Measurements from ENCODE around the gene VAV2. TPM values are rescaled to one million over a fixed set of nuclear protein-coding genes. Genes with fewer than 3 reads are reported as not detected.

VAV2 gene
- total and polyA plus RNA-seq, 9 of the 15 experiments (the other 6 are each of a cell fraction or from before 2014, with no cell fraction given), result 0.01 to 2.7 (median 1.0) TPM; not detected in 1

DNA sequence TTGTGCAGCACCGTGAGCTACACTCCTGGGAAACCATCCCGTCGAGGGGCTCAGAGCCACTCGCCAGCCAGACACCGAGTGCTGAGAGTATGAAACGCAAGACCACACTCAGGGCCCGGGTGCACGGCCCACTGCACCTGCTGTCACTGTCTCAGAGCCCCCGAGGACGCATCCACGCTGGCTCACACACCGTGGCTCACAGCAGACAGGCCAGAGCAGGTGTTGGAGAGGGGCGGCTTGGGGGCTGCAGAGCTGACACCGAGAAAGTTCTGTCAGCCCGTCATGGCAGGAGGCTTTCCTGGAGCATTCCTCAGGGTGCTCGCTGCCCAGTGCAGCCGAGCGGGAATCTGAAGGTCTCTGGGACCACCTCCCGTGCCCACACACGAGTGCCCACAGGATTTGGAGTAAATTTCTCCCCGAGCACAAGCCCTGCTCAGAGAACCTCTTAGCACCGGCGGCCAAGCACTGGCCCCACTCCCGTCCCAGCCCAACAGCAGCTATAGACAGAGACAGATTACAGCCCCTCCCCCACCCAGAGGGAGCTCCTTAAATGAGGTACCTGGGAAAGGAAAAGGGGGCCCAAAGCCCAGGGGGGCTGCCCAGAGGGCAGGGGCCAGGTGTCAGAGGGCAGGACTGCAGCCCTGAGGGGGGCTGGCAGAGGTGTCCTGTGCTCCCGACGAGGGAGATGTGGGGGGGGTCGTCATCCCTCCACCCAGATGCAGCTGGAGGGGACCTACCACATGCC, 197.9 kb downstream of the VAV2 start:
- in situ Hi-C loops (cut with MboI), result loop anchor here (5.0 kb wide), 1 partner anchor 303 kb away; no protein-coding TSS in a partner anchor
- no peaks in the 10 kb centered on the region for H3K79me2 ChIP-seq (ENCODE audit: control insufficient read depth, insufficient read depth, low read length)
- DNase-seq (ENCODE audit: extremely low read depth in 1 of 4, low spot score in 3 of 4) (no peak), FAIRE-seq (no peak), ATAC-seq (no peak)
- H4K20me1 ChIP-seq (replicated peaks; ENCODE audit: control insufficient read depth, insufficient read depth, low read length), result peaks cover 9% of the 10 kb centered on the region; the same call in 1 of the 2 replicates
- intact Hi-C loops (cut with micrococcal nuclease), result no loop called here
- no TSS peak for BruUV-seq (replicated peaks)
- peaks cover 4 to 56% of the 10 kb centered on the region in 2 experiments; a peak in 4 of 5 replicates for H3K27me3 ChIP-seq (ENCODE audit: control insufficient read depth in 2 of 2, insufficient read depth in 2 of 2, low read length in 2 of 2)
- H2AFZ ChIP-seq (ENCODE audit: low read depth, low read length), result no peak overlapping the region
- H3K36me3 ChIP-seq (ENCODE audit: control insufficient read depth, insufficient read depth, low read length), result no peaks in the 10 kb centered on the region
- 8% methylated on average over 25 of the region's 27 CpGs for WGBS (ENCODE audit: insufficient coverage, low coverage, missing lambda C conversion rate)
- H3K9ac ChIP-seq (ENCODE audit: insufficient read depth in 1 of 2, low read depth in 2 of 2, low read length in 2 of 2), result peak overlapping the region in 1 of 2 experiments; percentile 17; a peak in 1 of 4 replicates
- no peak overlapping the region for H3K27ac ChIP-seq (ENCODE audit: extremely low read depth, low read depth, low read length)
- no peaks in the 10 kb centered on the region for H3K9me1 ChIP-seq (ENCODE audit: control insufficient read depth, insufficient read depth, low read length)
- no peak overlapping the region for H3K4me3 ChIP-seq
- H3K4me2 ChIP-seq (ENCODE audit: insufficient read depth, low read length), result no peak overlapping the region
- no peaks in the 10 kb centered on the region for H3K9me3 ChIP-seq (replicated peaks; ENCODE audit: control insufficient read depth, insufficient read depth, low read depth, low read length)
- peaks cover 0 to 18% of the 10 kb centered on the region in 2 experiments; a peak in 2 of 5 replicates for H3K4me1 ChIP-seq (replicated peaks in 1 of 2; ENCODE audit: control insufficient read depth in 2 of 2, insufficient read depth in 2 of 2, low read length in 2 of 2)
- ChIA-PET POLR2A (interaction anchor here (0.6 to 1.7 kb wide), 4 partner anchors 9 to 671 kb away, joined by 3 to 5 read pairs (median 4); no protein-coding TSS in a partner anchor), CTCF (ENCODE audit: low intra/inter-chr PET ratio) (interaction anchor here (1.3 to 2.9 kb wide), 2 partner anchors 12 to 200 kb away, joined by 6 to 44 read pairs; partner anchors contain the start of gene VAV2)
- no peak for TF ChIP-seq ATF1 (CRISPR knock-in tag; IDR thresholded peaks at IDR 0.05)
- TF ChIP-seq ATF1 (tag; IDR thresholded peaks at IDR 0.05), result no peak
- TF ChIP-seq HDAC2 (IDR thresholded peaks at IDR 0.05), result no peak
- TF ChIP-seq PHF21A (IDR thresholded peaks at IDR 0.05; ENCODE audit: borderline replicate concordance, low read depth), result no peak
- TF ChIP-seq, protein P1, sequence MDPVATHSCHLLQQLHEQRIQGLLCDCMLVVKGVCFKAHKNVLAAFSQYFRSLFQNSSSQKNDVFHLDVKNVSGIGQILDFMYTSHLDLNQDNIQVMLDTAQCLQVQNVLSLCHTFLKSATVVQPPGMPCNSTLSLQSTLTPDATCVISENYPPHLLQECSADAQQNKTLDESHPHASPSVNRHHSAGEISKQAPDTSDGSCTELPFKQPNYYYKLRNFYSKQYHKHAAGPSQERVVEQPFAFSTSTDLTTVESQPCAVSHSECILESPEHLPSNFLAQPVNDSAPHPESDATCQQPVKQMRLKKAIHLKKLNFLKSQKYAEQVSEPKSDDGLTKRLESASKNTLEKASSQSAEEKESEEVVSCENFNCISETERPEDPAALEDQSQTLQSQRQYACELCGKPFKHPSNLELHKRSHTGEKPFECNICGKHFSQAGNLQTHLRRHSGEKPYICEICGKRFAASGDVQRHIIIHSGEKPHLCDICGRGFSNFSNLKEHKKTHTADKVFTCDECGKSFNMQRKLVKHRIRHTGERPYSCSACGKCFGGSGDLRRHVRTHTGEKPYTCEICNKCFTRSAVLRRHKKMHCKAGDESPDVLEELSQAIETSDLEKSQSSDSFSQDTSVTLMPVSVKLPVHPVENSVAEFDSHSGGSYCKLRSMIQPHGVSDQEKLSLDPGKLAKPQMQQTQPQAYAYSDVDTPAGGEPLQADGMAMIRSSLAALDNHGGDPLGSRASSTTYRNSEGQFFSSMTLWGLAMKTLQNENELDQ (CRISPR knock-in tag; IDR thresholded peaks at IDR 0.05; ENCODE audit: borderline replicate concordance), result no peak
- TF ChIP-seq ZKSCAN8 (CRISPR knock-in tag; IDR thresholded peaks at IDR 0.05), result no peak
- TF ChIP-seq MTA1 (IDR thresholded peaks at IDR 0.05; ENCODE audit: borderline replicate concordance), result no peak
- TF ChIP-seq, protein P2, sequence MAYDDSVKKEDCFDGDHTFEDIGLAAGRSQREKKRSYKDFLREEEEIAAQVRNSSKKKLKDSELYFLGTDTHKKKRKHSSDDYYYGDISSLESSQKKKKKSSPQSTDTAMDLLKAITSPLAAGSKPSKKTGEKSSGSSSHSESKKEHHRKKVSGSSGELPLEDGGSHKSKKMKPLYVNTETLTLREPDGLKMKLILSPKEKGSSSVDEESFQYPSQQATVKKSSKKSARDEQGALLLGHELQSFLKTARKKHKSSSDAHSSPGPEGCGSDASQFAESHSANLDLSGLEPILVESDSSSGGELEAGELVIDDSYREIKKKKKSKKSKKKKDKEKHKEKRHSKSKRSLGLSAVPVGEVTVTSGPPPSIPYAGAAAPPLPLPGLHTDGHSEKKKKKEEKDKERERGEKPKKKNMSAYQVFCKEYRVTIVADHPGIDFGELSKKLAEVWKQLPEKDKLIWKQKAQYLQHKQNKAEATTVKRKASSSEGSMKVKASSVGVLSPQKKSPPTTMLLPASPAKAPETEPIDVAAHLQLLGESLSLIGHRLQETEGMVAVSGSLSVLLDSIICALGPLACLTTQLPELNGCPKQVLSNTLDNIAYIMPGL (CRISPR knock-in tag; IDR thresholded peaks at IDR 0.05), result no peak
- TF ChIP-seq, protein P3, sequence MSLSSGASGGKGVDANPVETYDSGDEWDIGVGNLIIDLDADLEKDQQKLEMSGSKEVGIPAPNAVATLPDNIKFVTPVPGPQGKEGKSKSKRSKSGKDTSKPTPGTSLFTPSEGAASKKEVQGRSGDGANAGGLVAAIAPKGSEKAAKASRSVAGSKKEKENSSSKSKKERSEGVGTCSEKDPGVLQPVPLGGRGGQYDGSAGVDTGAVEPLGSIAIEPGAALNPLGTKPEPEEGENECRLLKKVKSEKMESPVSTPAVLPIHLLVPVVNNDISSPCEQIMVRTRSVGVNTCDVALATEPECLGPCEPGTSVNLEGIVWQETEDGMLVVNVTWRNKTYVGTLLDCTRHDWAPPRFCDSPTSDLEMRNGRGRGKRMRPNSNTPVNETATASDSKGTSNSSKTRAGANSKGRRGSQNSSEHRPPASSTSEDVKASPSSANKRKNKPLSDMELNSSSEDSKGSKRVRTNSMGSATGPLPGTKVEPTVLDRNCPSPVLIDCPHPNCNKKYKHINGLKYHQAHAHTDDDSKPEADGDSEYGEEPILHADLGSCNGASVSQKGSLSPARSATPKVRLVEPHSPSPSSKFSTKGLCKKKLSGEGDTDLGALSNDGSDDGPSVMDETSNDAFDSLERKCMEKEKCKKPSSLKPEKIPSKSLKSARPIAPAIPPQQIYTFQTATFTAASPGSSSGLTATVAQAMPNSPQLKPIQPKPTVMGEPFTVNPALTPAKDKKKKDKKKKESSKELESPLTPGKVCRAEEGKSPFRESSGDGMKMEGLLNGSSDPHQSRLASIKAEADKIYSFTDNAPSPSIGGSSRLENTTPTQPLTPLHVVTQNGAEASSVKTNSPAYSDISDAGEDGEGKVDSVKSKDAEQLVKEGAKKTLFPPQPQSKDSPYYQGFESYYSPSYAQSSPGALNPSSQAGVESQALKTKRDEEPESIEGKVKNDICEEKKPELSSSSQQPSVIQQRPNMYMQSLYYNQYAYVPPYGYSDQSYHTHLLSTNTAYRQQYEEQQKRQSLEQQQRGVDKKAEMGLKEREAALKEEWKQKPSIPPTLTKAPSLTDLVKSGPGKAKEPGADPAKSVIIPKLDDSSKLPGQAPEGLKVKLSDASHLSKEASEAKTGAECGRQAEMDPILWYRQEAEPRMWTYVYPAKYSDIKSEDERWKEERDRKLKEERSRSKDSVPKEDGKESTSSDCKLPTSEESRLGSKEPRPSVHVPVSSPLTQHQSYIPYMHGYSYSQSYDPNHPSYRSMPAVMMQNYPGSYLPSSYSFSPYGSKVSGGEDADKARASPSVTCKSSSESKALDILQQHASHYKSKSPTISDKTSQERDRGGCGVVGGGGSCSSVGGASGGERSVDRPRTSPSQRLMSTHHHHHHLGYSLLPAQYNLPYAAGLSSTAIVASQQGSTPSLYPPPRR (CRISPR knock-in tag; IDR thresholded peaks at IDR 0.05; ENCODE audit: borderline replicate concordance), result no peak
- no peak for TF ChIP-seq RBM14 (IDR thresholded peaks at IDR 0.05; ENCODE audit: borderline replicate concordance, insufficient read depth, low read depth, low read length)

Measured in K562 (cell line).